Cardiac fibroblast (primary cell): ENCODE measurements around the gene C14orf119.
A peak's percentile ranks its signal among the peaks of the same experiment; 100 is the strongest.

ENCODE experiments used
- DNase-seq, 2 donors: peaks; one replicate each; pipeline versions ENCODE4 v3.0.0 to v3.0.0-alpha.2; 2010; ENCODE audit warnings: low read depth in 2 of 2
- H3K4me3 ChIP-seq, 2 donors: replicated peaks in 1 of 2; 1 replicate in 1 of 2; 2 replicates in 1 of 2; pipeline ENCODE4 v1.5.1; 2011; ENCODE audit warnings: low read depth in 2 of 2, low read length in 2 of 2, mild to moderate bottlenecking in 2 of 2, moderate library complexity in 1 of 2
- TF ChIP-seq, protein P1 (sequence below): IDR thresholded peaks from one replicate; pipeline ENCODE4 v1.5.1; 2011; ENCODE audit warnings: low read depth, mild to moderate bottlenecking, low read length, inconsistent platforms

C14orf119 gene

DNA sequence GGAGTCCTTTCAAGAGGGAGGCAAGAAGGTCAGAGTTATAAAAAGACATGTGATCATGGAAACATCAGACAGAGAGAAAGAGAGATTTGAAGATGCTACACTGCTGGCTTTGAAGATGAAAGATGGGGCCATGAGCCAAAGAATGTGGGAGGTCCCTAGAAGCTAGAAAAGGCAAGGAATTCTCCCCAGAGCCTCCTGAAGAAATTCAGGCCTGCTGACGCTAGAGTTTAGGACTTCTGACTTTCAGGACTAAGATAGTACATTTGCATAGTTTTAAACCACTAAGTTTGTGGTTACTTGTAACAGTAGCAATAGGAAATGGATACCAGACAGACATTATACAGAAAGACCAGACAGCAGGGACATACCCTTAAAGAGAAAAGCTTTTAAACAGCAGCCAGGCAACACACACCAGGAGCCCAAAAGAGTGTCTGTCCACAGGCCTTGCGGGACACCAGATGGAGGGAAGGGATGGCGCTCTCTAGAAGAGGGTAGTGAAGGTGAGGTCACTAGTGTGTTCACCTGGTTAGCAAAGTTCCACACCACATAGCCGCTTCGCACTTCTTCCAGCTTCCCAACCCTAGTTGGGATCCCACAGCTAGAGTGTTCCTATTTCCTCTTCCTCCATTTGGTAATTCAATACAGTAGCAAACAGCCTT, 53.4 kb downstream of the C14orf119 start:
- DNase-seq, result peak in 1 of 2 donors; percentile 54
- TF ChIP-seq, protein P1, sequence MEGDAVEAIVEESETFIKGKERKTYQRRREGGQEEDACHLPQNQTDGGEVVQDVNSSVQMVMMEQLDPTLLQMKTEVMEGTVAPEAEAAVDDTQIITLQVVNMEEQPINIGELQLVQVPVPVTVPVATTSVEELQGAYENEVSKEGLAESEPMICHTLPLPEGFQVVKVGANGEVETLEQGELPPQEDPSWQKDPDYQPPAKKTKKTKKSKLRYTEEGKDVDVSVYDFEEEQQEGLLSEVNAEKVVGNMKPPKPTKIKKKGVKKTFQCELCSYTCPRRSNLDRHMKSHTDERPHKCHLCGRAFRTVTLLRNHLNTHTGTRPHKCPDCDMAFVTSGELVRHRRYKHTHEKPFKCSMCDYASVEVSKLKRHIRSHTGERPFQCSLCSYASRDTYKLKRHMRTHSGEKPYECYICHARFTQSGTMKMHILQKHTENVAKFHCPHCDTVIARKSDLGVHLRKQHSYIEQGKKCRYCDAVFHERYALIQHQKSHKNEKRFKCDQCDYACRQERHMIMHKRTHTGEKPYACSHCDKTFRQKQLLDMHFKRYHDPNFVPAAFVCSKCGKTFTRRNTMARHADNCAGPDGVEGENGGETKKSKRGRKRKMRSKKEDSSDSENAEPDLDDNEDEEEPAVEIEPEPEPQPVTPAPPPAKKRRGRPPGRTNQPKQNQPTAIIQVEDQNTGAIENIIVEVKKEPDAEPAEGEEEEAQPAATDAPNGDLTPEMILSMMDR, result no peak
- no peak overlapping the region for H3K4me3 ChIP-seq

DNA sequence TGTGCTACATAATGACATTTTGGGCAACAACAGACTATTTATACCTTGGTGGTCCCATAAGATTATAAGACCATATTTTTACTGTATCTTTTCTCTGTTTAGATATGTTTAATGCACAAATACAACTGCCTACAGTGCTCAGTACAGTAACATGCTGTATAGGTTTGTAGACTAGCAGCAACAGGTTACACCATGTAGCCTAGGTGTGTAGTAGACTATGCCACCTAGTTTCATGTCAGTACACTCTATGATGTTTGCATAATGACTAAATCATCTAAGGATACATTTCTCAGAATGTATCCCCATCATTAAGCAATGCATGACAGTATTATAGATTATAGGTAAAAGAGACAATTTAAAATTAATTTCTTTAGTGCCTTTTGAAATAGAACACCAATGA, 54.4 kb downstream of the C14orf119 start:
- TF ChIP-seq, protein P1, result no peak
- no peak overlapping the region for H3K4me3 ChIP-seq
- DNase-seq, result no peak
